Measurements from ENCODE around the gene NFIA. TPM values are rescaled to one million over a fixed set of nuclear protein-coding genes. Genes with fewer than 3 reads are reported as not detected.

NFIA gene
- total and polyA plus RNA-seq, 5 donors from 2014 or later, result 0.86 to 3.9 (median 1.7) TPM

DNA sequence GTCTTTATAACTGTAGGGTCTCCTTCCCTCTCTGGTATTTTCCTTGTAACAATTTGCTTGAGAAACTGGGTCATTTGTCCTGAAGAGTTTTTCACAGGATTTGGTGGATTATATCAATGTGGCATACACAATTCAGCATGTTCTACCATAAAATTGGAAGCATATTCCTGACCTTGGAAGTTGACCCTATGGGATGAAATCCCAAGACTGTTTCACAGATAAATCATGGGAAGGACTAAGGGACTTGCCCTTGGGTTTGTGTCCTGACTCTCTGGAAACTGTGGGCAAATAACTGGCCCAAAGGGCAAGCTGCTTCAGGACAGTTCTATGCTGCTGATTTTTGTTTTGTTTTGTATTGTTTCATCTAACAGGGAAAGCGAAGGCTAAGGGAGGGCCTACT, 387.0 kb downstream of the NFIA start:
- Mint-ChIP-seq H3K4me1 (peaks cover 0 to 2% (median 0%) of the 10 kb centered on the region in 4 donors), H3K27me3 (no peaks in the 10 kb centered on the region), H3K4me3 (no peak overlapping the region), H3K36me3 (no peaks in the 10 kb centered on the region), H3K9me3 (peaks cover 0 to 3% (median 0%) of the 10 kb centered on the region in 7 donors), H3K27ac (no peak overlapping the region)
- no peaks in the 10 kb centered on the region for H3K36me3 ChIP-seq (ENCODE audit: control insufficient read depth, insufficient read depth, low read length)
- H3K9me3 ChIP-seq (ENCODE audit: control insufficient read depth in 2 of 2, low read length in 2 of 2), result no peaks in the 10 kb centered on the region
- DNase-seq (no peak), ATAC-seq (ENCODE audit: low read depth in 2 of 2) (no peak)
- no peaks in the 10 kb centered on the region for H3K4me1 ChIP-seq (ENCODE audit: control insufficient read depth, insufficient read depth, low read length, poor library complexity, severe bottlenecking)
- H3K4me3 ChIP-seq (ENCODE audit: low read depth, low read length), result no peak overlapping the region
- peaks cover 2% of the 10 kb centered on the region for H3K27me3 ChIP-seq (ENCODE audit: control insufficient read depth, insufficient read depth, low read length)
- H3K27ac ChIP-seq (ENCODE audit: insufficient read depth, low read length, poor library complexity, severe bottlenecking), result no peak overlapping the region

DNA sequence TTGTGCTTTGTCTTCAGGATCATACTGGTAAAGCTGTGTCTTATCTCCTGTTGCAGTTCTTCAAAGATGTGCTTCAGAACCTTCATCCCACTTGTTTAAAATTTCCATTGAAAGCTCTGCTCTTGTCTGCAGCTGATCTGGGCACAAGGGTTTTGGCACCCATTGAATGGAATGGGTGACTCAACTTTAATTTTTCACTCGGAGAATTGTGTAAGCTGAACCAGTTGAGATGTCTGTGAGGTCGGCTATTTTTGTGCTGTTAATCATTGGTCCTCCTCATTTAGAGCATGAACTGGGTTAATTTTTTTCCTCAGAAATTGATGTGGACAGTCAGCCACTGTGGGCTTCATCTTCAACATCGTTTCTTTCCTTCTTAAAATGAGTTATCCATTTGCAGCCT, 390.5 kb downstream of the NFIA start:
- H3K4me3 ChIP-seq (ENCODE audit: low read depth, low read length), result no peak overlapping the region
- Mint-ChIP-seq H3K4me3 (no peak overlapping the region), H3K4me1 (peaks cover 0 to 2% (median 0%) of the 10 kb centered on the region in 4 donors), H3K27me3 (peaks cover 14% of the 10 kb centered on the region), H3K9me3 (peaks cover 0 to 3% (median 0%) of the 10 kb centered on the region in 7 donors), H3K27ac (no peak overlapping the region), H3K36me3 (no peaks in the 10 kb centered on the region)
- H3K4me1 ChIP-seq (ENCODE audit: control insufficient read depth, insufficient read depth, low read length, poor library complexity, severe bottlenecking), result no peaks in the 10 kb centered on the region
- no peaks in the 10 kb centered on the region for H3K9me3 ChIP-seq (ENCODE audit: control insufficient read depth in 2 of 2, low read length in 2 of 2)
- no peak for ATAC-seq (ENCODE audit: low read depth in 2 of 2)
- peaks cover 3% of the 10 kb centered on the region for H3K27me3 ChIP-seq (ENCODE audit: control insufficient read depth, insufficient read depth, low read length)
- no peaks in the 10 kb centered on the region for H3K36me3 ChIP-seq (ENCODE audit: control insufficient read depth, insufficient read depth, low read length)
- H3K27ac ChIP-seq (ENCODE audit: insufficient read depth, low read length, poor library complexity, severe bottlenecking), result no peak overlapping the region
- DNase-seq, result no peak

DNA sequence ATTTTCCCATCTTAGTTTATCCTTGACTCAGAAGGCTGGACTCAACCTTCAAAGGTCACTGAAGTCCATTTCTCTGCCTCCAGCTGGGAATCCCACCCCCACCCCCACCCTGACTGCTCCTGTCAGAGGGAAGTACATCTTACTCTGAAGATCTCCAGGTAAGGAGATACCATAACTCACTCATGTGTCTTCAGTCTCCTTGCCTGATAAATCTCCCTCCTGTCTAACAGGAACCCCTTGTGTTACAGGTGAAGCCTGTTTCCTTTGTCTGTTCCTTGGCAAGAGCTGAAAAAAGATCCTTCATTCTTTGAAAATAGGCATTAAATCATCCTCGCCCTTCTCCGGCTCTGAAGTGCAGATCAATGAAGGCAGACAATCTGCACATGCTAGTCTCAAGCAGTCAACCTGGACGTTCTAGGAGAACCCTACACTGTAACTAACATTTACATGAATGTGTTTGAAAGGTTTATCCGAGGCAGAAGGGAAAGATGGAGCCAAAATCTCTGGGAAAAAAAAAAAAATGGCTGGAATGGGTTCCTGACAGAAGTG, 392.0 kb downstream of the NFIA start:
- ATAC-seq (ENCODE audit: low read depth in 2 of 2) (no peak), DNase-seq (no peak)
- peaks cover 0 to 3% (median 0%) of the 10 kb centered on the region in 7 donors for H3K9me3 Mint-ChIP-seq
- H3K27me3 Mint-ChIP-seq, result peaks cover 16% of the 10 kb centered on the region
- Histone ChIP-seq H3K36me3 (ENCODE audit: control insufficient read depth, insufficient read depth, low read length) (no peaks in the 10 kb centered on the region), H3K4me1 (ENCODE audit: control insufficient read depth, insufficient read depth, low read length, poor library complexity, severe bottlenecking) (no peaks in the 10 kb centered on the region), H3K9me3 (ENCODE audit: control insufficient read depth in 2 of 2, low read length in 2 of 2) (no peaks in the 10 kb centered on the region), H3K4me3 (ENCODE audit: low read depth, low read length) (no peak overlapping the region), H3K27me3 (ENCODE audit: control insufficient read depth, insufficient read depth, low read length) (peaks cover 3% of the 10 kb centered on the region), H3K27ac (ENCODE audit: insufficient read depth, low read length, poor library complexity, severe bottlenecking) (no peak overlapping the region)
- H3K4me1 Mint-ChIP-seq, result peaks cover 0 to 2% (median 0%) of the 10 kb centered on the region in 4 donors
- no peak overlapping the region for H3K4me3 Mint-ChIP-seq
- no peaks in the 10 kb centered on the region for H3K36me3 Mint-ChIP-seq
- H3K27ac Mint-ChIP-seq, result no peak overlapping the region

DNA sequence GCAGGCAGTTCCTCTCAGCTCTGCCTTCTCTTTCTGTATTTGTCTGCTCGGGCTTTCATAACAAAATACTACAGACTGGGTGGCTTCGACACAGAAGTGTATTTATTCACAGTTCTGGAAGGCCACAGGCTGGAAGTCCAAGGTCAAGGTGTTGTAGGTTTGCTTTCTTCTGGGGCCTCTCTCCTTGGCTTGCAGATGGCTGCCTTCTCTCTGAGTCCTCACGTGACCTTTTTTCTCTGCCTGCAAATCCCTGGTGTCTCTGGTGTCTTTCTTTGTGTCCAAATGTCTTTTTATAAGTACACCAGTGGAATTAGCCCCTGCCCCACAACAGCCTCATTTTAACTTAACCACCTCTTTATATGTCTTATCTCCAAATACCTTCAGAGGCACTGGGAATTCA, 392.6 kb downstream of the NFIA start:
- no peak overlapping the region for H3K4me3 Mint-ChIP-seq
- peaks cover 16% of the 10 kb centered on the region for H3K27me3 Mint-ChIP-seq
- peaks cover 0 to 3% (median 0%) of the 10 kb centered on the region in 7 donors for H3K9me3 Mint-ChIP-seq
- H3K36me3 Mint-ChIP-seq, result no peaks in the 10 kb centered on the region
- Histone ChIP-seq H3K27ac (ENCODE audit: insufficient read depth, low read length, poor library complexity, severe bottlenecking) (no peak overlapping the region), H3K27me3 (ENCODE audit: control insufficient read depth, insufficient read depth, low read length) (peaks cover 7% of the 10 kb centered on the region), H3K4me1 (ENCODE audit: control insufficient read depth, insufficient read depth, low read length, poor library complexity, severe bottlenecking) (no peaks in the 10 kb centered on the region), H3K4me3 (ENCODE audit: low read depth, low read length) (no peak overlapping the region), H3K36me3 (ENCODE audit: control insufficient read depth, insufficient read depth, low read length) (no peaks in the 10 kb centered on the region), H3K9me3 (ENCODE audit: control insufficient read depth in 2 of 2, low read length in 2 of 2) (no peaks in the 10 kb centered on the region)
- H3K4me1 Mint-ChIP-seq, result peaks cover 0 to 2% (median 0%) of the 10 kb centered on the region in 4 donors
- DNase-seq (no peak), ATAC-seq (ENCODE audit: low read depth in 2 of 2) (no peak)
- H3K27ac Mint-ChIP-seq, result no peak overlapping the region

DNA sequence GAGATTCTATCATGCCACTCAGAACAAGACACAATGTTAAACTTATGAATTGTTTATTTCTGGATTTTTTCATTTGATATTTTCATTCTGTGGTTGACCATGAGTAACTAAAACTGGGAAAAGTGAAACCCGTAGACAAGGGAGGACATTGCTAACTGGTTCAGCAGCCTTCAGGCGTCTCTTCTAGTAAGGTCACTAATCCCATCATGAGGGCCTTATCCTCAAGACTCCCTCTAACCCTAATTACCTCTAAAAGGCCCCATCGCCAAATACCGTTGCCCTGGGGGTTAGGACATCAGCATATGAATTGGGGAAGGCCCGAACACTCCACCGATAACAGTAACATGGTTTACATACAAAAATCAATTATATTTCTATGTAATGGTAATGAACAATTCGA, 394.9 kb downstream of the NFIA start:
- peaks cover 0 to 3% (median 0%) of the 10 kb centered on the region in 7 donors for H3K9me3 Mint-ChIP-seq
- Histone ChIP-seq H3K36me3 (ENCODE audit: control insufficient read depth, insufficient read depth, low read length) (no peaks in the 10 kb centered on the region), H3K9me3 (ENCODE audit: control insufficient read depth in 2 of 2, low read length in 2 of 2) (no peaks in the 10 kb centered on the region), H3K27ac (ENCODE audit: insufficient read depth, low read length, poor library complexity, severe bottlenecking) (no peak overlapping the region), H3K4me3 (ENCODE audit: low read depth, low read length) (no peak overlapping the region), H3K27me3 (ENCODE audit: control insufficient read depth, insufficient read depth, low read length) (peaks cover 9% of the 10 kb centered on the region), H3K4me1 (ENCODE audit: control insufficient read depth, insufficient read depth, low read length, poor library complexity, severe bottlenecking) (no peaks in the 10 kb centered on the region)
- peaks cover 0 to 2% (median 0%) of the 10 kb centered on the region in 4 donors for H3K4me1 Mint-ChIP-seq
- DNase-seq (no peak), ATAC-seq (ENCODE audit: low read depth in 2 of 2) (no peak)
- H3K27me3 Mint-ChIP-seq, result peaks cover 30% of the 10 kb centered on the region
- H3K36me3 Mint-ChIP-seq, result no peaks in the 10 kb centered on the region
- no peak overlapping the region for H3K27ac Mint-ChIP-seq
- no peak overlapping the region for H3K4me3 Mint-ChIP-seq

DNA sequence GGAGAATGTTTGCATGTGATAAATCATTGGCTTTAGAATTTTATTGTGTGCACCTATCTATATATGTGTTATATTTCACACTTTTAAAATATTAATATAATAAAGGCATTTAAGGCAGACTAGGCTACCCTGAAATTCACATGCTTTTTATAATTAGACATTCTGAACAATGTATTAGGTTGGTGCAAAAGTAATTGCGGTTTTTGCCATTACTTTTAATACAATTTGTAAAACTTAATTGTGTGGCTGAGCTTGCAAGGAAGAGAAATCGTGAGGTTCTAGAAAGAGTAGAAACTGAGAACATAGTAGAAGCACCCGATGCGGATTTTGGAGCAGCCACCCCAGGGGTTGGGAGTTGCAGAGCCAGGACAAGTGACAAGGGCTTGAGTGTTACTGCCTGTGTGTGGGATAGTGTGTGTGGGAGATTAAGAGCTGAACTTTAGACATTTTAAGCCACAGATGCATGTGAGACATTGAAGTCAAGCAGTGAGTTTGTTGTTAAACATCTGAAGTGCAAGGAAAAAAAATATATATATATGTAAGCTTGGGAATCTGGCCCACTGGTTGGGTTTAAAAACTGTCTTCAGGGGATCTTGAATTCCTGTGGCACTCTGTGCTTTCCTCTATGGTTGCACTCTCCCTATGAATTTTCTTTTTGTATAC, 398.0 kb downstream of the NFIA start:
- peaks cover 0 to 3% (median 0%) of the 10 kb centered on the region in 7 donors for H3K9me3 Mint-ChIP-seq

DNA sequence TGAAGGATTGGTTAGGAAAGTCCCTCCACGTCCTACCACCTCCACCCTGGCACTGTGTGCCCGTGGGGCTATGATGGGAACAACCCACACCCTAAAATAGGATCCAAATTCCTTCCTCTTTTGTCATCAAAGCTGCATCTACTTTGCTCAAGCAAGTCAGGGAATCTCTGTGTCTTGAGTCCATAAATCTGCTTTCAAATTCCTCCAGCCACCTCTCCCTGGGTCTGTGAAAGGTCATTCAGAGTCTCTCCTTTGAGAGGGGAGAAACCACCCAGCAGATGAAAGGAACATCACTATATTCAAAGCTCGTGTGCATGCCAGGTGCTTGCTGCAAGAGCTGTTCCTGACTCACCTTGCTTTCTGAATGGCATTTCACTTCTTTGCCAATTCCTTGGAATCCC, 399.0 kb downstream of the NFIA start:
- Histone ChIP-seq H3K4me1 (ENCODE audit: control insufficient read depth, insufficient read depth, low read length, poor library complexity, severe bottlenecking) (no peaks in the 10 kb centered on the region), H3K27ac (ENCODE audit: insufficient read depth, low read length, poor library complexity, severe bottlenecking) (no peak overlapping the region), H3K27me3 (ENCODE audit: control insufficient read depth, insufficient read depth, low read length) (peaks cover 9% of the 10 kb centered on the region), H3K9me3 (ENCODE audit: control insufficient read depth in 2 of 2, low read length in 2 of 2) (no peaks in the 10 kb centered on the region), H3K36me3 (ENCODE audit: control insufficient read depth, insufficient read depth, low read length) (no peaks in the 10 kb centered on the region), H3K4me3 (ENCODE audit: low read depth, low read length) (no peak overlapping the region)
- no peak for DNase-seq
- H3K9me3 Mint-ChIP-seq, result peaks cover 0 to 3% (median 0%) of the 10 kb centered on the region in 7 donors
- H3K27me3 Mint-ChIP-seq, result peaks cover 24% of the 10 kb centered on the region
- no peaks in the 10 kb centered on the region for H3K36me3 Mint-ChIP-seq
- no peak overlapping the region for H3K27ac Mint-ChIP-seq
- no peak overlapping the region for H3K4me3 Mint-ChIP-seq
- no peaks in the 10 kb centered on the region for H3K4me1 Mint-ChIP-seq
- no peak for ATAC-seq (ENCODE audit: low read depth in 2 of 2)

More for the DNA sequence above, 398.0 kb downstream of the NFIA start:
- H3K4me3 Mint-ChIP-seq, result no peak overlapping the region
- Histone ChIP-seq H3K36me3 (ENCODE audit: control insufficient read depth, insufficient read depth, low read length) (no peaks in the 10 kb centered on the region), H3K27me3 (ENCODE audit: control insufficient read depth, insufficient read depth, low read length) (peaks cover 9% of the 10 kb centered on the region), H3K4me1 (ENCODE audit: control insufficient read depth, insufficient read depth, low read length, poor library complexity, severe bottlenecking) (no peaks in the 10 kb centered on the region), H3K9me3 (ENCODE audit: control insufficient read depth in 2 of 2, low read length in 2 of 2) (no peaks in the 10 kb centered on the region), H3K4me3 (ENCODE audit: low read depth, low read length) (no peak overlapping the region), H3K27ac (ENCODE audit: insufficient read depth, low read length, poor library complexity, severe bottlenecking) (no peak overlapping the region)
- DNase-seq (no peak), ATAC-seq (ENCODE audit: low read depth in 2 of 2) (no peak)
- H3K27me3 Mint-ChIP-seq, result peaks cover 29% of the 10 kb centered on the region
- H3K36me3 Mint-ChIP-seq, result no peaks in the 10 kb centered on the region
- H3K27ac Mint-ChIP-seq, result no peak overlapping the region
- no peaks in the 10 kb centered on the region for H3K4me1 Mint-ChIP-seq
